Spinal cord (tissue), 10 donors: ENCODE results near the gene EHMT1. TPM values are rescaled to one million over a fixed set of nuclear protein-coding genes. Genes with fewer than 3 reads are reported as not detected.
"Not testable (repeated sequence)": the region's sequence is repeated elsewhere in the genome, so short reads cannot be mapped to it uniquely, and the experiment has no call there.

Source experiments
- DNase-seq, 6 donors: peaks; one replicate each; pipeline versions ENCODE4 v3.0.0 to v3.0.0-alpha.2; 2013 to 2015; ENCODE audit warnings: low spot score in 6 of 6, low read depth in 4 of 6
- H3K27ac ChIP-seq: one replicate; pipeline ENCODE4 v1.5.1; 2013; ENCODE audit warnings: low read depth, low read length, control low read depth
- H3K27me3 ChIP-seq: one replicate; pipeline ENCODE4 v1.6.1; 2013; ENCODE audit warnings: low read length; ENCODE audit not compliant: control insufficient read depth, insufficient read depth
- H3K36me3 ChIP-seq: one replicate; pipeline ENCODE4 v1.6.1; 2013; ENCODE audit warnings: low read length; ENCODE audit not compliant: control insufficient read depth, insufficient read depth
- H3K4me1 ChIP-seq: one replicate; pipeline ENCODE4 v1.6.1; 2013; ENCODE audit warnings: low read length; ENCODE audit not compliant: control insufficient read depth, insufficient read depth
- H3K4me3 ChIP-seq: one replicate; pipeline ENCODE4 v1.5.1; 2013; ENCODE audit warnings: low read depth, low read length, control low read depth
- H3K9me3 ChIP-seq: one replicate; pipeline ENCODE4 v1.6.1; 2013; ENCODE audit warnings: low read length; ENCODE audit not compliant: control insufficient read depth, insufficient read depth
- WGBS: methylation state at CpG from one replicate; pipeline ENCODE4 v1.1.5; 2013; ENCODE audit warnings: missing lambda C conversion rate; ENCODE audit not compliant: insufficient coverage; 5-methylcytosine and 5-hydroxymethylcytosine counted together
- polyA plus RNA-seq, 2 donors: library from polyadenylated mRNA; unstranded; fragments of 120-200 nt; gene quantifications; one replicate each; pipeline ENCODE4 v1.2.1, GENCODE V29; 2013; ENCODE audit not compliant: insufficient read length in 2 of 2
- total RNA-seq, 2 donors: library from RNA; depleted of rRNA in 1 of 2; stranded (reverse); fragments of 120-200 nt in 1 of 2; fragments of >200 nt in 1 of 2; gene quantifications; one replicate each; pipeline versions ENCODE4 v1.2.3 to v1.2.4, GENCODE V29; 2013 to 2014
- donor health status: healthy.

EHMT1 gene
- total and polyA plus RNA-seq, 4 donors, result 35.8 to 86.2 (median 57.1) TPM

DNA sequence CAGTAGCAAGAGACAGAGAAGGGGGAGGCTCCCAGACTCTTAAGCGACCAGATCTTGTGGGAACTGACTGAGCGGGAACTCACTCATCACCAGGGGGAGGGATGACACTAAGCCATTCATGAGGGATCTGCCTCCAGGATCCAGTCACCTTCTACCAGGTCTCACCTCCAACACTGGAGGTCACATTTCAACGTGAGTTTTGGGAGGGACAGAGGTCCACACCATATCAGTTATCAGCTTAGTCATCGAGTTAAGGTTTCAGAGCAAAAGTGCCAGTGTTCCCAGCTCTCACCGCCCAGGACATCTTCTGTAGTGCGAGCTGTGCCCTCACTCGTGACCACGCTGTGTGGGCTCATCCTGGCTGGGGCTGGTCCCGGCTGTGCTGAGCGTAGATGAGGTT lies 160.1 kb downstream of the EHMT1 start:
- peaks cover 81% of the 10 kb centered on the region for H3K36me3 ChIP-seq
- H3K27ac ChIP-seq, result no peak overlapping the region
- no peaks in the 10 kb centered on the region for H3K27me3 ChIP-seq
- H3K9me3 ChIP-seq, result no peaks in the 10 kb centered on the region
- no peaks in the 10 kb centered on the region for H3K4me1 ChIP-seq
- H3K4me3 ChIP-seq, result no peak overlapping the region
- WGBS, result 95% methylated on average over 8 of the region's 10 CpGs
- no peak for DNase-seq

- H3K27ac ChIP-seq, DNase-seq, H3K4me3 ChIP-seq, H3K4me1 ChIP-seq, H3K9me3 ChIP-seq, H3K27me3 ChIP-seq: not testable (repeated sequence)
- peaks cover 80% of the 10 kb centered on the region for H3K36me3 ChIP-seq
- WGBS, result over 99% methylated on average over 16 of the region's 19 CpGs
These were observed 161.2 kb downstream of the EHMT1 start for GRCh38 chr9:137780031-137780430.

DNA sequence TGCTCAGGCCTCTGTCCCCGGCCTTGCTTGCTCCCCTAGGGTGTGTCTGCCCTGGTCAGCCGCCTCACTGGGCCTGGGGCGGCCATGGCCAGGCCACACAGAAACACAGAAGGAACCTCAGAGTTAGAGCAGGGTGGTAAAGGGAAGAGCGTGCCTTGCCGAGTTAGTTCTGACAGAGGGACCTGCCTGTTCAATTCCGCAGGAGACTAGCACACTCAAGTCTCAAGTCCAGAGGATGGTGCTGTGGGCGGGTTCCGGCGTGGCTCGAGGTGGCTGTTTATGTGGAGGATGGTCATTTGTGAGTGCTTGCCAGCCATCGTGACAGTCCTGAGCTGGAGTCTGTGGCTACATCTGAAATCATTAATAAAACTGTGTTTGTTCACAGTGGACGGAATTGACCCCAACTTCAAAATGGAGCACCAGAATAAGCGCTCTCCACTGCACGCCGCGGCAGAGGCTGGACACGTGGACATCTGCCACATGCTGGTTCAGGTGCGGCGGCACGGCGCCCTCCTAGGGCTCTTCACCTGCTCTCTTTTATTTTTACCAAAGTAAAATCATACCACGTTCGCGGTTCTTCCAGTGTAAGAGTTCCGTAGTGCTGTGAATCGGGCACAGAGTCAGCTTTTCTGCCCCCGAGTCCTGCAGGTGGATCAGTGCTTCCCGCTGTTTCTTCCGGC lies 163.2 kb downstream of the EHMT1 start:
- Histone ChIP-seq H3K4me1 (peaks cover 7% of the 10 kb centered on the region), H3K36me3 (peaks cover 78% of the 10 kb centered on the region), H3K4me3 (no peak overlapping the region), H3K27ac (no peak overlapping the region), H3K27me3 (no peaks in the 10 kb centered on the region), H3K9me3 (no peaks in the 10 kb centered on the region)
- no peak for DNase-seq
- 95% methylated on average over 29 of the region's 29 CpGs for WGBS

GRCh38 chr9:137783521-137783920 lies 164.7 kb downstream of the EHMT1 start:
- no peaks in the 10 kb centered on the region for H3K9me3 ChIP-seq
- 94% methylated on average over 2 of the region's 12 CpGs for WGBS
- DNase-seq, result no peak
- H3K4me3 ChIP-seq, result no peak overlapping the region
- H3K27me3 ChIP-seq, result no peaks in the 10 kb centered on the region
- H3K4me1 ChIP-seq, result peaks cover 7% of the 10 kb centered on the region
- H3K27ac ChIP-seq, result no peak overlapping the region
- H3K36me3 ChIP-seq, result peaks cover 82% of the 10 kb centered on the region

DNA sequence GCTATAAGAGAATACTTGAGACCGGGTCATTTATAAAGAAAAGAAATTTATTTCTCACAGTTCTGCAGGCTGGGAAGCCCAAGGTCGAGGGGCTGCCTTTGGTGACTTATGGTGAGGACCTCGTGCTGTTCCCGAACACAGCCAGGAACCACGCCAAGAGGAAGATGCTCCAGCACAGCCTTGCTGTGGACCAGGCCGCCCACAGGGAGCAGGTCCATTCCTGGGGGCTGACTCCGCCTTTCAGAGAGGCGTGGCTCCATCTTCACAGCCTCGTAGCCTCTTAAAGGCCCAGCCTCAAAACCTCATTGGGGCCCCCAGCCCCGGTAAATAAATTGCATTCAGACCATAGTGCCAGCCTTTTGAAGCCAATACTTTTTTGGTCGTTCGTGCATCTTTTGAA lies 165.2 kb downstream of the EHMT1 start:
- no peak for DNase-seq
- no peaks in the 10 kb centered on the region for H3K9me3 ChIP-seq
- no peak overlapping the region for H3K4me3 ChIP-seq
- H3K27ac ChIP-seq, result no peak overlapping the region
- peaks cover 82% of the 10 kb centered on the region for H3K36me3 ChIP-seq
- WGBS, result 82% methylated on average over 11 of the region's 12 CpGs
- H3K27me3 ChIP-seq, result no peaks in the 10 kb centered on the region
- peaks cover 7% of the 10 kb centered on the region for H3K4me1 ChIP-seq

DNA sequence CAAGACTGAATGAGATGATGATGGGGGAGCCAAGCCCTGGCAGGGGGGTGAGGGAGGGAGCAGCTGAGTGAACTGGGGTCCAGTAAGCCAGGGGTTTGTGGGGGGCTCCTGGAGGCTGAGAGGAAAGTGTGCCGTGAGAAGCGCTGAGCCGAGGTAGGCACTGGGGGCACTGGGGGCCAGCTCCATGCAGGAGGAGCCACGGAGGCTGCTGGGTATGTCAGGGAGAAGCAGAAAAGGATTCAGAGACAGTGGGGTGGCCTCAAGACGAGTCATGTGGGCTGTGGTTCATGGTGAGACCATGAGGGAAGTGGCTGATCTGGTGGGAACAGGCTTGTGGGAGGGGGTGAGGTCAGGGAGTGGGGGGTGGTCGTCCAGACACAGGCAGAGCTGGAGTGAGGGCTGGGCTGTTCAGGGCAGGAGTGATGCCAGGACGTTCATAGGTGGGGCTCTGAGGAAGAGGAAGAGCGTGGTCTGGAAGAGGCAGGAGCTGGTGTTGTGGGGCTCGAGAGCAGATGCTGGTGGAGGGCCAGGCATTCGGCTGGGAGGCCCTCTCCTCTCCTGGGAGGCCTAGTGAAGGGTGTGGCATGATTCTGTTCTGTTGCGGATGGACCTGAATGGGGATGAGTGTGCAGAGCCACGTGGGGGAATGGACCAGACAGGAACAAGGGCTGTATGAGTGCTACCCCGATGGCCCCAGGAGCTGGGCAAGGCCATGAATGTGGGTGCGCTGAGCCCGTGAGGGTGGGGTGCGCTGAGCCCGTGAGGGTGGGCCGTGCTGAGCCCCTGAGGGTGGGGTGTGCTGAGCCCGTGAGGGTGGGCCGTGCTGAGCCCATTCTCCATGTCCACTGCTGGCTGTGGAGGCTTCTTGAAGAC lies 166.1 kb downstream of the EHMT1 start:
- H3K4me1 ChIP-seq, result peaks cover 7% of the 10 kb centered on the region
- 90% methylated on average over 18 of the region's 20 CpGs for WGBS
- peaks cover 80% of the 10 kb centered on the region for H3K36me3 ChIP-seq
- no peaks in the 10 kb centered on the region for H3K9me3 ChIP-seq
- no peak overlapping the region for H3K4me3 ChIP-seq
- no peak overlapping the region for H3K27ac ChIP-seq
- no peak for DNase-seq
- H3K27me3 ChIP-seq, result no peaks in the 10 kb centered on the region

GRCh38 chr9:137785704-137786161 lies 166.9 kb downstream of the EHMT1 start:
- H3K4me3 ChIP-seq, result no peak overlapping the region
- H3K4me1 ChIP-seq, result peaks cover 7% of the 10 kb centered on the region
- WGBS, result 32% methylated on average over 16 of the region's 16 CpGs
- no peak overlapping the region for H3K27ac ChIP-seq
- DNase-seq, result no peak
- no peaks in the 10 kb centered on the region for H3K27me3 ChIP-seq
- H3K36me3 ChIP-seq, result peaks cover 86% of the 10 kb centered on the region
- no peaks in the 10 kb centered on the region for H3K9me3 ChIP-seq

DNA sequence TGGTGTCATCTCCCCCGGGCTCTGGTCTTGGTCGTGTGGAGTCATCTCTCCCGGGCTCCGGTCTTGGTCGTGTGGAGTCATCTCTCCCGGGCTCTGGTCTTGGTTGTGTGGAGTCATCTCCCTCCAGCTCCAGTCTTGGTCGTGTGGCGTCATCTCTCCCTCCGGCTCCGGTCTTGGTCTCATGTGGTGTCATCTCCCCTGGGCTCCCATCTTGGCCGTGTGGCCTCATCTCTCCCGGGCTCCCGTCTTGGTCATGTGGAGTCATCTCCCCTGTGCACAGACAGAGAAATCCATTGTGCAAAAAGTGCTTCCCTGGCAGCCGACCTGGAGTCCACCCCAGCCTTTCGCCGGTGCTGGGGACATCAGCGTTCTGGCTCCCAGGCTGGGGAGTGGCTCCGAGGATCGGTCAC lies 167.7 kb downstream of the EHMT1 start:
- H3K4me1 ChIP-seq, result peaks cover 7% of the 10 kb centered on the region
- WGBS, result 86% methylated on average over 18 of the region's 19 CpGs
- no peak overlapping the region for H3K4me3 ChIP-seq
- DNase-seq, result no peak
- no peaks in the 10 kb centered on the region for H3K27me3 ChIP-seq
- peaks cover 82% of the 10 kb centered on the region for H3K36me3 ChIP-seq
- H3K9me3 ChIP-seq, result no peaks in the 10 kb centered on the region
- no peak overlapping the region for H3K27ac ChIP-seq

- Histone ChIP-seq H3K27ac (no peak overlapping the region), H3K36me3 (peaks cover 80% of the 10 kb centered on the region), H3K4me1 (peaks cover 7% of the 10 kb centered on the region), H3K9me3 (no peaks in the 10 kb centered on the region), H3K4me3 (no peak overlapping the region), H3K27me3 (no peaks in the 10 kb centered on the region)
- 81% methylated on average over 11 of the region's 15 CpGs for WGBS
- no peak for DNase-seq
These were observed 168.6 kb downstream of the EHMT1 start for GRCh38 chr9:137787381-137787780.
